Psoas muscle (tissue), 8 donors: ENCODE results near the gene RIN1. TPM values are rescaled to one million over a fixed set of nuclear protein-coding genes. Genes with fewer than 3 reads are reported as not detected.

Experiments used
- ATAC-seq, 4 donors: fragments of 200-7000 bp; cut with Tn5 transposase; one replicate each; pipeline ENCODE4 v1.9.1; 2020; ENCODE audit warnings: moderate library complexity in 3 of 4, mild to moderate bottlenecking in 2 of 4
- DNase-seq, 2 donors: peaks; one replicate each; pipeline ENCODE4 v3.0.0-alpha.2; 2020
- H3K27ac ChIP-seq: fragments of 200-600 bp; one replicate; pipeline ENCODE4 v1.8.0; 2022
- H3K27me3 ChIP-seq, 3 donors: fragments of 200-600 bp in 1 of 3; one replicate each; pipeline versions ENCODE4 v1.6.1 to v1.8.0; 2013 to 2022; ENCODE audit warnings: low read length in 2 of 3, mild to moderate bottlenecking in 2 of 3, moderate library complexity in 1 of 3; ENCODE audit not compliant: insufficient read depth in 3 of 3
- H3K36me3 ChIP-seq, 2 donors: fragments of 200-600 bp in 1 of 2; one replicate each; pipeline versions ENCODE4 v1.6.1 to v1.8.0; 2013 to 2022; ENCODE audit warnings: low read depth in 1 of 2, mild to moderate bottlenecking in 1 of 2, moderate library complexity in 1 of 2; ENCODE audit not compliant: insufficient read depth in 1 of 2
- H3K4me1 ChIP-seq: fragments of 200-600 bp; one replicate; pipeline ENCODE4 v1.8.0; 2022
- H3K4me3 ChIP-seq: fragments of 200-600 bp; one replicate; pipeline ENCODE4 v1.8.0; 2022; ENCODE audit warnings: mild to moderate bottlenecking
- H3K9me3 ChIP-seq: fragments of 200-600 bp; one replicate; pipeline ENCODE4 v1.8.0; 2022
- CTCF ChIP-seq: fragments of 200-600 bp; IDR thresholded peaks from one replicate; pipeline ENCODE4 v1.8.0; 2022; ENCODE audit warnings: antibody characterized with exemption
- WGBS, 3 donors: extraction: QIAGEN DNeasy Blood & Tissue Kit; methylation state at CpG; one replicate each; pipeline versions ENCODE4 v1.1.6 to v1.1.7; 2013; 5-methylcytosine and 5-hydroxymethylcytosine counted together
- intact Hi-C, 2 donors: fragments of 100-400 bp; cut with DNase I; formaldehyde crosslinking; loops; one replicate each; pipeline versions ENCODE4 v1.11.0 to v1.14.2; 2022
- polyA plus RNA-seq, 3 donors: library from polyadenylated mRNA; stranded (reverse); fragments of 200-250 nt; gene quantifications; one replicate each; pipeline ENCODE4 v1.2.3, GENCODE V29; 2013
- total RNA-seq, 4 donors: library from RNA; stranded (reverse); fragmentation: NEBNext Ultra II Directional in 2 of 4; extraction: Animal tissue kit (Norgen Biotek cat#: 25700) in 2 of 4; gene quantifications; one replicate each; pipeline versions ENCODE4 v1.2.1 to v1.2.4, GENCODE V29; 2021 to 2023
- donor health status: healthy with polysubstance abuse.
- donor health status: DM: no; HTN: no; CAD: no; lungs with moderate emphysema.
- donor health status: Bipolar disorder and iron deficiency.
- donor health status: healthy.
- donor health status: DM: yes; HTN: yes; CAD: no.
- donor health status: DM: no; HTN: no; CAD: no.
- donor health status: DM: no; HTN: no; CAD: no.
- donor health status: DM: yes; HTN: yes; CAD: no.

Gene RIN1
- total and polyA plus RNA-seq, 7 donors = 1.2 to 38.0 (median 5.7) TPM

DNA sequence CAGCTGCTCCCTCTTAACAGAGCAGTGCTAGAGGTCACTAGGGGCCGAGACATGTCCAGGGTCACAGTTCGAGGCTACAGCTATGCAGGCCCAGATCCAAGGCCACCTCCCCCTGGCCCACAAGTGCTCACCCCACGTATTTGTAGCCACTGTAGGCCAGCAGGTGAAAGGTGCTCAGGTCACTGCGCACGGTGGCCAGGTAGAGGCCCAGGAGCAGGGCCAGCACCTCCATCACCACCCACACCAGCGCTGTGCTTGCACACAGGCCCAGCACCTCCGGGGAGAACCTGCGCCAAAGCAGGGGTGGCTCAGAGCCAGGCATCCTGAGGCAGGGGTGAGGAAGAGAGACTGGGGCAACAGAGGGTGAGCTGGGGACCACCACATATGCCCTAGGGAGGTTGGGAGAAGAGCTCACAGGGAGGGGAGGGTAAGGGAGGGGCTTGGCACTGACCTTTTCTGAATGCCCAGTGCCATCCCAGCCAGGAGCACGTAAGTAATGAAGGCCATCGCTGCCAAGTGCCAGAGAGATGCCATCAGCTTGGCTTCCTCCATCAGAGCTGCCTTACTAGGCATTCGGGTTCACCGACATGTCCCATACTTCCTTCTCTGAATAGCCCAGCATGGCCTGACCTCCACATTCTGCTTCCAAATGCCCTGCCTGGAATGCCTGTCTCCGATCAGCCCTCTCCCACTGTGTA lies 50.8 kb downstream of the RIN1 start:
- no peak for TF ChIP-seq CTCF
- H3K4me1 ChIP-seq = peaks cover 22% of the 10 kb centered on the region
- 67 to 72% (median 70%) methylated on average over 13 of the region's 13 CpGs for WGBS, 3 donors
- H3K27ac ChIP-seq = no peak overlapping the region
- peaks cover 6 to 31% of the 10 kb centered on the region in 2 donors for H3K36me3 ChIP-seq
- no peaks in the 10 kb centered on the region for H3K27me3 ChIP-seq
- no peak overlapping the region for H3K4me3 ChIP-seq
- intact Hi-C loops = no loop called here
- no peaks in the 10 kb centered on the region for H3K9me3 ChIP-seq
- DNase-seq = no peak
- ATAC-seq = no peak

DNA sequence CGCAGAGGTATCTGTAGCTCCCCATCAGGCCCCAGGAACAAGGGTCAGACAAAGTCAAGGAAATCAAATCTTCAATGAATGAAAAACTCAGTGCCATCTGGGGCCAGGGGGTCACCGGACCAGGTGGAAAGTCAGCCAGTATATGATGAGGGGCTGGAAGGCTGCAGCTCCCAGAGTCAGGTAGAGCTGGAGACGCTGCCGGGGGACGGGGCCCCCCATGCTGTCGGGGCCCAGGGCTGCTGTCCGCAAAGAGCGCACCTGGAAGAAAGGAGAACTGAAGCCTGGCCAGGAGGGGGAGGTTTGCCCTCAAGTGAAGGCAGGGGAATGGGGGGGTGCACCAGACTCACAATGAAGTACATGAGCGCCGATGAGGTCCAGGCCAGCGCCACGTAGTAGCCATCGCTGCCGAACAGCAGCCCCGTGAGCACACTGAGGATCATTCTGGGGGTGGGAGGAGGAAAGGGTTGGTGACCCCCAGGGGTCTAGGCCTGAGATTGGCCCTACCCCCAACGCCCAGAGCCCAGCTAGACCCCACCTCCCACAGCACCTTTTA lies 51.6 kb downstream of the RIN1 start:
- no peak for DNase-seq
- H3K4me1 ChIP-seq = peaks cover 15% of the 10 kb centered on the region
- H3K27ac ChIP-seq = no peak overlapping the region

DNA sequence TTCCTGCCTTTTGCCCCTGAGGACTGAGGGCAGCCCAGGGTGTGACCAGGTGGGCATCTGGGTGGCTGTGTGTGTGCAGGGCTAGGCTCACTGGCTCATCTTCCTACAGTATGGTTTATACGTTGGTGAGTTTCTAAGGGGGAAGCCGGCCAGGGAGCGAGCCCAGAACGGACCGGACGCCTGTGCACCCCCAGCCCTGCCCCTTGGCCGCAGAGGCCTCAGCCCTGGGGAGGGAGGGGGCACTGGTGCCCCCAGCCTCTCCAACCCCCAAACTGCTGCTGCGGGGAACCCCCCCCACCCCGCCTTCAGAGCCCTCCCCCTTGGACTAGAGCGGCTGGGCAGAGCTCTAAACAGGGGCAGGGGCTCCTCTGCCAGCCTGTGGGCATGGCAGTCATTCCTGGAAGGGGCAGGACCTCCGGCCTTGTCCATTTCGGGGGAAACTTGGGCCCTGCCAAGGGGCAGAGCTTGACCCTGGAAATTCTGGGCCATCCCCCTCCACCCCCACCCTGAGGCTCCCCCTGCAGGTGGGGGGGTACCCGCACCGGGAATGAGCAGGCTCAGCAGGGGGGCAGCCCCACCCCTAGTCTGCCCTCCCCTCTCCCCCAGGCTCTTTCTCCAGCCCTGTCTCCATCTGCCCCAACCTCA lies 52.7 kb downstream of the RIN1 start:
- no peak for ATAC-seq
- Histone ChIP-seq H3K36me3 (peaks cover 6 to 31% of the 10 kb centered on the region in 2 donors), H3K27me3 (peaks cover 0 to 7% (median 0%) of the 10 kb centered on the region in 3 donors), H3K27ac (no peak overlapping the region), H3K9me3 (no peaks in the 10 kb centered on the region), H3K4me1 (peaks cover 15% of the 10 kb centered on the region), H3K4me3 (no peak overlapping the region)
- TF ChIP-seq CTCF = no peak
- intact Hi-C loops = no loop called here
- DNase-seq = no peak
- WGBS, 3 donors = 75 to 80% (median 79%) methylated on average over 10 to 14 of the region's 14 CpGs

More for the DNA sequence above, 51.6 kb downstream of the RIN1 start:
- no peak for ATAC-seq
- TF ChIP-seq CTCF = no peak
- no peak overlapping the region for H3K4me3 ChIP-seq
- intact Hi-C loops = no loop called here
- peaks cover 6 to 31% of the 10 kb centered on the region in 2 donors for H3K36me3 ChIP-seq
- peaks cover 0 to 3% (median 0%) of the 10 kb centered on the region in 3 donors for H3K27me3 ChIP-seq
- H3K9me3 ChIP-seq = no peaks in the 10 kb centered on the region
- whole genome bisulfite sequencing, 3 donors = 91 to 94% (median 92%) methylated on average over 9 to 16 of the region's 16 CpGs

- intact Hi-C loops = loop anchor here in 1 of 2 donors (1.0 kb wide), 1 partner anchor 60 kb away; no protein-coding TSS in a partner anchor
- ATAC-seq (peak; percentile 87 to 94 (median 88)), DNase-seq (peak; percentile 98 to 99)
- Histone ChIP-seq H3K9me3 (no peaks in the 10 kb centered on the region), H3K4me1 (peaks cover 8% of the 10 kb centered on the region), H3K36me3 (peaks cover 6 to 31% of the 10 kb centered on the region in 2 donors), H3K4me3 (no peak overlapping the region), H3K27ac (no peak overlapping the region), H3K27me3 (peaks cover 0 to 7% (median 0%) of the 10 kb centered on the region in 3 donors)
- TF ChIP-seq CTCF = peak; percentile 99
- 14 to 18% (median 14%) methylated on average over 26 to 35 of the region's 35 CpGs for WGBS, 3 donors
Measured at GRCh38 chr11:66282468-66283455, 53.5 kb downstream of the RIN1 start.
